Memory B cell (primary cell): Measurements from ENCODE around the gene CEP70.

ENCODE experiments used
- ATAC-seq: fragments of 150-1000 bp; cut with Tn5 transposase; 2 replicates; pipeline ENCODE4 v1.10.0; 2021; ENCODE audit warnings: low read depth, mild to moderate bottlenecking, moderate library complexity
- DNase-seq, 2 donors: peaks; one replicate each; pipeline ENCODE4 v3.0.0; 2022; ENCODE audit warnings: low spot score in 2 of 2
- H3K27ac Mint-ChIP-seq: one replicate; pipeline ENCODE4 v1.8.0; 2022; ENCODE audit warnings: mild to moderate bottlenecking, moderate library complexity, mixed read lengths
- H3K27me3 Mint-ChIP-seq: one replicate; pipeline ENCODE4 v1.8.0; 2022; ENCODE audit warnings: mixed read lengths
- H3K36me3 Mint-ChIP-seq: one replicate; pipeline ENCODE4 v1.8.0; 2022; ENCODE audit warnings: mild to moderate bottlenecking, mixed read lengths
- H3K4me1 Mint-ChIP-seq: one replicate; pipeline ENCODE4 v1.8.0; 2022; ENCODE audit warnings: mixed read lengths
- H3K4me3 Mint-ChIP-seq: one replicate; pipeline ENCODE4 v1.8.0; 2022; ENCODE audit warnings: mild to moderate bottlenecking, moderate library complexity, mixed read lengths
- H3K9me3 Mint-ChIP-seq: one replicate; pipeline ENCODE4 v1.8.0; 2022; ENCODE audit warnings: mixed read lengths

The CEP70 gene

DNA sequence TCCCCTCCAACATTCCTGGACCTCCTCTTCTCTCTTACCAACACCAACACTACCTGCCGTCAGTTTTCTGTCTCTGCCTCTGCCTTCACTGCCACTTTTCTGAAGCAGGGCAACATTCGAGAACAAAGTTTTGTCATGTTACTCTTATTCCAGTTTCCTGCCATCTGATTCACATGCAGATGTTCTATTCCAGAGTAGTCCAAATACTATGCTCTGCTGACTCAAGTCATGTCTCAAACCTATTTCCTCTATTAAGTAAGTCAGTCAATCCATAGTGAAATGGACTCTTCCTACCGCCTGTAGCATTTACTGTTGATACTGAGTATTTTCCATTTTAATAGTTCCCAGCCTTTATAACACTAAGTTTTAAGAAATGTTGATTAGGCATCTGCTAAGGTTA lies 116.3 kb downstream of the CEP70 start:
- Mint-ChIP-seq H3K27ac (no peak overlapping the region), H3K4me3 (no peak overlapping the region), H3K4me1 (no peaks in the 10 kb centered on the region), H3K9me3 (no peaks in the 10 kb centered on the region), H3K27me3 (peaks cover 5% of the 10 kb centered on the region), H3K36me3 (no peaks in the 10 kb centered on the region)
- no peak for DNase-seq
- no peak for ATAC-seq

DNA sequence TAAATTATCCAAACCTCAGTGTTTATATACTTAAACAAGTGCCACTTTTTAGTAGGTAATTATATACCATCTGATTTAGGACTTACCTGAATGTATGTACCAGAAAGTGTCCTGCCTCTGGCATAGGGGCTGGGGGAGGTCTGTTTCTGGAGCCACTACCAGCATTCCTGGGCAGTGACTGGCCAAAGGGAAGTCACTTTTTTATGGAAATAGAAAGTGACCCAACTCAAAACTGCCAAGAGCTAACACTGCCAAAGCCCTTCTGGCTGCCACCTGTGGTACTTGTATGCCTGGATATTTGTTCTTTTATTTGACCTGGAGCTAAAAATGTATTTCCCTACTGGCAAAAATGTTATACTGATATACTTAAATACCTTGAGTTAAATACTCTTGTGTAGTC lies 116.9 kb downstream of the CEP70 start:
- no peak for ATAC-seq

DNA sequence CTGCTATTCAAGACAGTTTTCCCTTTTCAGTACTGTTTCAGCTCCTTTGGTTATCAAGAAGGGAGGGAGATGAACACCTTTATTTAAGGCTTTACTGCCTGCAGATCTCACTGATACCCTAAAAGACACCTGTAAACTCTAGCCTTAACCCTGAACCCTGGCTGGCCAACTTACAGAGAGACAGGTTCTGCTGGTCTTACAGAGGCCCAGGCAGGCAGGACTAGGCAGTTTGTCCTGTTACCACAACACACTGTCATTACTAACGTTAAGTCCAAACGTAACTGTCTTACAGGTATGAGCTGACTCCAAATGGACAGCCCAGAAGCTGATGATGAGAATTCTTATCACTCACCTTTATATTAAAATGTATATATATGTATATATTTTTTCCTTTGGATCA lies 117.5 kb downstream of the CEP70 start:
- H3K4me1 Mint-ChIP-seq: no peaks in the 10 kb centered on the region
- H3K9me3 Mint-ChIP-seq: no peaks in the 10 kb centered on the region
- H3K36me3 Mint-ChIP-seq: no peaks in the 10 kb centered on the region
- ATAC-seq (no peak), DNase-seq (no peak)
- H3K27me3 Mint-ChIP-seq: peaks cover 3% of the 10 kb centered on the region
- no peak overlapping the region for H3K27ac Mint-ChIP-seq
- no peak overlapping the region for H3K4me3 Mint-ChIP-seq

More for the DNA sequence above, 116.9 kb downstream of the CEP70 start:
- Mint-ChIP-seq H3K9me3 (no peaks in the 10 kb centered on the region), H3K27ac (no peak overlapping the region), H3K4me1 (no peaks in the 10 kb centered on the region), H3K4me3 (no peak overlapping the region), H3K27me3 (peaks cover 4% of the 10 kb centered on the region), H3K36me3 (no peaks in the 10 kb centered on the region)
- no peak for DNase-seq

DNA sequence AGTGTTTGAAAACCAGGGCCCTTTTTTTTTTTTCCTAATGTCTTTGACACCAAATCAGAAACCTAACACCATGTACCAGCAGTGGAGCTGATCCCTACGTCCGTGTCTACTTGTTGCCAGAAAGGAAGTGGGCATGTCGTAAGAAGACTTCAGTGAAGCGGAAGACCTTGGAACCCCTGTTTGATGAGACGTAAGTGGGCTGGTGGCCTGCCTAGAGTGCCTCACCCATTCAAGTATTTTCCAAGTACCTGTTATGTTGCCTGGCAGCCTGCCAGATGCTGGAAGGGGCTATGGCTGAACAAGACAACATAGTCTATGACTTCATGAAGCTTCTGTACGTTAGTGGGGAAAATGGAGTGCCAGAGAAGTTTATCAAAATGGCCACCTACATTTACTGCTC lies 119.9 kb downstream of the CEP70 start:
- Mint-ChIP-seq H3K27ac (no peak overlapping the region), H3K27me3 (peaks cover 3% of the 10 kb centered on the region), H3K9me3 (no peaks in the 10 kb centered on the region), H3K4me3 (no peak overlapping the region), H3K36me3 (no peaks in the 10 kb centered on the region), H3K4me1 (no peaks in the 10 kb centered on the region)
- ATAC-seq: no peak
- DNase-seq: no peak

DNA sequence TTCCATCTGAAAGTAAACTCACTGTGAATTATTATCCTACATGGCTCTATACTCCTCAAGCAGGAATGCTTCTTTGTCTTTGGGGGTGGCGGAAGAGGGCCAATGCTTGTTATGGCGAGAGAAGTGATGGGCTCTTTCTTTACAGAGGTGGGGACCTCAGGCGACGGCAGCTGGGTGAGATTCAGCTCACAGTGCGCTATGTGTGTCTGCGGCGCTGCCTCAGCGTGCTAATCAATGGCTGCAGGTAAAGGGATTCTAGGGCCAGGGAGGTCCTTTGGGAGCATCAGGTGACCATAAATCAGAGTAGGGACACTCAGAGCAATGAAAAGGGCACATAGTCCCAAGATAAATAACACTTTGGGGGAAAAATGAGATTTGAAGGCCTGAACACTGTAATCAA lies 120.7 kb downstream of the CEP70 start:
- Mint-ChIP-seq H3K36me3 (no peaks in the 10 kb centered on the region), H3K4me3 (no peak overlapping the region), H3K9me3 (no peaks in the 10 kb centered on the region), H3K27ac (no peak overlapping the region), H3K27me3 (peaks cover 3% of the 10 kb centered on the region), H3K4me1 (no peaks in the 10 kb centered on the region)
- no peak for DNase-seq
- no peak for ATAC-seq

DNA sequence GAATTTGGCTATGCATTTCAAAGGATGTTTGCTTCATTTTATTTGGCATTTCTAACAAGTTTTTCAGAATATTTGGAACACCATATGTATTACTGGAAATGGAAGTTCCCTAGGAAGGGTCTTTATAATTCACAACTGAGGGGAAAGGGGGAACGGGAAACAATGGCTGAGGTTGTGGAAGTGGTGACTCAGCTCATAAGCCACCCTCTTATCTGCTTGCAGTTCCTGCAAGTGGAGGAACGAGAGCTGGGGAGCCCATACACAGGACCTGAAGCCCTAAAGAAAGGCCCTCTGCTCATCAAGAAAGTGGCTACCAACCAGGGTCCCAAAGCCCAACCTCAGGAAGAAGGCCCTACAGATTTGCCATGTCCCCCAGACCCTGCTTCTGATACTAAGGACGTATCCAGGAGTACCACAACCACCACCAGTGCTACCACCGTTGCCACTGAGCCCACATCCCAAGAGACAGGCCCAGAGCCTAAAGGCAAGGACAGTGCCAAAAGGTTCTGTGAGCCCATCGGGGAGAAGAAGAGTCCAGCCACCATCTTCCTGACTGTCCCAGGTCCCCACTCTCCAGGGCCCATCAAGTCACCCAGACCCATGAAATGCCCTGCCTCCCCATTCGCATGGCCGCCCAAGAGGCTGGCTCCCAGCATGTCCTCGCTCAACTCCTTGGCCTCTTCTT lies 121.8 kb downstream of the CEP70 start:
- Mint-ChIP-seq H3K36me3 (no peaks in the 10 kb centered on the region), H3K4me1 (no peaks in the 10 kb centered on the region), H3K9me3 (no peaks in the 10 kb centered on the region), H3K27me3 (peaks cover 3% of the 10 kb centered on the region), H3K27ac (no peak overlapping the region), H3K4me3 (no peak overlapping the region)
- DNase-seq (no peak), ATAC-seq (no peak)

DNA sequence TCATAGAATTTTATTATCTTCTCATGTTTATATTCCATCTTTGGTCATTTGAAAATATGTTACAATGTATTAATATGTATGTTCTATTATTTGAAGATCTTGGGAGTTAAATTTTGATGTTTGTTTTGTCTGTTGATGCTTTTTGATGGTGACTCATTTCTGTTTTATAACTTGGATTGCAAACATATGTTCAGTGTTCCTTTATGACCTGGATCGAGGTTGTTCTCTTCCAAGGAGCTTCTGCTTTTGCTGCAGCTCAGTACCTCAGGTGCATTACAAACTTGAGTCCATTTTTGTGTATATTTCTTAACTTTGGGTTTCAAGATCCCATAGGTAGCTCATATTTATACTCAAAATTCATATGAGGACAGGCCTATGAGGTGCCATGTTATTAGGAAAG lies 122.6 kb downstream of the CEP70 start:
- H3K36me3 Mint-ChIP-seq: no peaks in the 10 kb centered on the region
- DNase-seq (no peak), ATAC-seq (no peak)
- H3K27ac Mint-ChIP-seq: no peak overlapping the region
- H3K9me3 Mint-ChIP-seq: no peaks in the 10 kb centered on the region
- H3K27me3 Mint-ChIP-seq: peaks cover 4% of the 10 kb centered on the region
- no peaks in the 10 kb centered on the region for H3K4me1 Mint-ChIP-seq
- no peak overlapping the region for H3K4me3 Mint-ChIP-seq

DNA sequence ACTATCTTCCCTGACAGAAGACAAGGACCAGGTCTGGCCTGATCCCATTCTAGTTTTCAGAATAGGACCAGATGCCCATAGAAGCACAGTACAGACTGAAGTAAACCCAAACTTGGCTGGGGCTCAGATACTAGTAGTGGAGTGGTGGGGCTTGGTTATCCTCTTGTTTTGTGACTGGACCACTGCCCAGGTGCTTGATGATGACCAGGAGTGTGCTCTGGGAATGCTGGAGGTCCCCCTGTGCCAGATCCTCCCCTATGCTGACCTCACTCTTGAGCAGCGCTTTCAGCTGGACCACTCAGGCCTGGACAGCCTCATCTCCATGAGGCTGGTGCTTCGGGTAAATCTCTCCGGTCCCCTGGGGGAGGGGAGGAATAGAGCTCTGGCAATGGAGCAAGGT lies 123.4 kb downstream of the CEP70 start:
- Mint-ChIP-seq H3K27me3 (peaks cover 4% of the 10 kb centered on the region), H3K4me1 (no peaks in the 10 kb centered on the region), H3K36me3 (no peaks in the 10 kb centered on the region), H3K27ac (no peak overlapping the region), H3K9me3 (no peaks in the 10 kb centered on the region), H3K4me3 (no peak overlapping the region)
- DNase-seq: no peak
- ATAC-seq: no peak

DNA sequence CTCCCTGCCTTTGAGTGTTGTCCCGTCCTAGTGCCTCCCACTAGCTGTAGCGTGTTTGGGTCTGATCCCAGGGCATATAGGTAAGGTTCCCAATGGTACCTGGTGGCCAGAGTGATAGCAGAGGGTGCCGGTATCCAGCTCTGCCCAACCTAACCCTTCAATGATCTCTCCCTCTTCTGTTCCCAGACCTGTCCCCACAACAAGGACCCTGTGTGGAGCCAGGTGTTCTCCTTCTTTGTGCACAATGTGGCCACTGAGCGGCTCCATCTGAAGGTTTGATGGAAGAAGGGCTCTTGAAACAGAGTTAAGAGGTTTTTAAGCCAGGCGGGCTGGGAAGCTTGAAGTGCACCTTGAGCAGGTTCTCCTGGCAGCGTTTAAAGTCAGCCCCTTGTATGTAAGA lies 124.2 kb downstream of the CEP70 start:
- Mint-ChIP-seq H3K27ac (no peak overlapping the region), H3K4me1 (no peaks in the 10 kb centered on the region), H3K36me3 (no peaks in the 10 kb centered on the region), H3K9me3 (no peaks in the 10 kb centered on the region), H3K4me3 (no peak overlapping the region), H3K27me3 (peaks cover 4% of the 10 kb centered on the region)
- DNase-seq (no peak), ATAC-seq (no peak)

DNA sequence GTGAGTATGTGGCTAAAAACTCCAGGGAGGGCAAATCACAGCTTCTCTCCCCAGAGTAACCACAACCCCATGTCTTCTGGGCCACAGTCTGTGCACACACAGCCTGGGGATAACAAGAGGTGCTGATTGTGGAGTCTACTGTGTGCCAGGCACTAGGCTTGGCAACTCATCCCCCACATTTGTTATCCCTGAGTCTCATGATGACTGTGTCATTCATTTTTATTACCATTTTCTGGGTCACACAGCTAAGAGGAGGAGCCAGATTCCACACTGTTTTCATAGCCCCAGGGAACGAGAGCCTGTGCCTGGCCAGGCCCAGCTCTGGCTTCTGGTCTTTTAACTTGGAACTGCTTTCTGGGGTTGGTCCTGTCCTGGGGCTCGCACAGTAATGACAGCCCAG lies 125.2 kb downstream of the CEP70 start:
- H3K4me3 Mint-ChIP-seq: no peak overlapping the region
- H3K9me3 Mint-ChIP-seq: no peaks in the 10 kb centered on the region
- DNase-seq: no peak
- H3K27me3 Mint-ChIP-seq: peaks cover 4% of the 10 kb centered on the region
- ATAC-seq: no peak
- no peak overlapping the region for H3K27ac Mint-ChIP-seq
- H3K4me1 Mint-ChIP-seq: no peaks in the 10 kb centered on the region
- H3K36me3 Mint-ChIP-seq: no peaks in the 10 kb centered on the region

DNA sequence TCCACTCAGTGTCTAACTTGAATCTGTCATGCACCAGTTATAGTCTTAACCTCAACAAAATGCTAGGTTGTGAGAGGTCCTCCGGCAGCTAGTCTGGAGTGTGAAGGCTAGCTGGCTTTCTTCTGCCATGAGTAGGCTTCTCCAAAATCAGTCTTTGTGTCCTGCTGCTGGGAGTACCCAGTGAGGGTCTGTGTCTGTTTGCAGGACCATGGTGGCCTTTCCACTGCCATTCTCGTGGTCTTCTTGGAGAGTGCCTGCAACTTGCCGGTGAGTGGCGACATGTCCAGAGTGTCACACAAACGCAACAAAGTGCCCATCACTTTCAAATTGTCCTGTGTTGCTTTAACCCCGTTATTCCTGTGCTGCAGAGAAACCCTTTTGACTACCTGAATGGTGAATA lies 125.6 kb downstream of the CEP70 start:
- no peak for DNase-seq
- Mint-ChIP-seq H3K4me3 (no peak overlapping the region), H3K36me3 (no peaks in the 10 kb centered on the region), H3K4me1 (peaks cover 2% of the 10 kb centered on the region), H3K27ac (no peak overlapping the region), H3K9me3 (no peaks in the 10 kb centered on the region), H3K27me3 (peaks cover 4% of the 10 kb centered on the region)
- ATAC-seq: no peak

DNA sequence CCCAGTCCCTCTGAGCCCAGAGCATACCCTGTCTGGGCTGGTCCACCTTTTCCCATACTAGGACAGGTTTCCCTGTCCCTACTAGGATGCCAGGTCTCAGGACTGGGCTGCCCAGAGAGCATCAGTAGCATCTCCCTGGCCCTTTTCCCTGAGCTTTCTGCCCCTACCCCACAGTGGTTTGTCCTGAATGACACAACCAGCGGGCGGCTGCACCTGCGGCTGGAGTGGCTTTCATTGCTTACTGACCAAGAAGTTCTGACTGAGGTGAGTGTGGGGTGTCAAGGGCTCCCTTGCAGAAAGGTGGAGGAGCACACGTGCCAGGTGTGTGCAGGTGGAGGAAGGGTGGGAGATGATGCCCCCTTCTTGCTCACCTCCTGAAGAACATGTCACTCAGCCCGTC lies 126.1 kb downstream of the CEP70 start:
- no peak for ATAC-seq
- no peaks in the 10 kb centered on the region for H3K9me3 Mint-ChIP-seq
- no peak for DNase-seq

DNA sequence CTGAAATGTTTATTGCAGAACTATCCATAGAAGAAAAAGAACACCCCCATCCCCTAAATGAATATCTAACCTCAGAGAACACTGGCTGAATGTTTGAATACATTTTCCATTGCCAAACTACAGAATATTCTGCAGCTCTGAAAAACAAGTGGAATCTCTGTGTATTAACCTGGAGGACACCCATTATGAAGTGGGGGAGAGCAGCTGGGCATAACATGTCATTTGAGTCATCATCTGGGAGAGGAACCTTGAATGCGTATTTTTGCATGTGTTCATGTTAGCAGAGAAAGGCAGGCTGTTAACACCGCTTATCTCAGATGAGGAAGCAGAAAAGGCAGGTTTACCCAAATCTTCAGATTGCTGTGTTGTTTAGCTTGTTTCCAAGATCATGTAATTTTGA lies 128.1 kb downstream of the CEP70 start:
- no peak for ATAC-seq
- Mint-ChIP-seq H3K4me1 (peaks cover 2% of the 10 kb centered on the region), H3K27ac (no peak overlapping the region), H3K9me3 (no peaks in the 10 kb centered on the region), H3K27me3 (peaks cover 5% of the 10 kb centered on the region), H3K36me3 (no peaks in the 10 kb centered on the region), H3K4me3 (no peak overlapping the region)
- no peak for DNase-seq

More for the DNA sequence above, 126.1 kb downstream of the CEP70 start:
- peaks cover 4% of the 10 kb centered on the region for H3K27me3 Mint-ChIP-seq
- H3K4me1 Mint-ChIP-seq: peaks cover 2% of the 10 kb centered on the region
- no peak overlapping the region for H3K4me3 Mint-ChIP-seq
- no peak overlapping the region for H3K27ac Mint-ChIP-seq
- H3K36me3 Mint-ChIP-seq: no peaks in the 10 kb centered on the region

DNA sequence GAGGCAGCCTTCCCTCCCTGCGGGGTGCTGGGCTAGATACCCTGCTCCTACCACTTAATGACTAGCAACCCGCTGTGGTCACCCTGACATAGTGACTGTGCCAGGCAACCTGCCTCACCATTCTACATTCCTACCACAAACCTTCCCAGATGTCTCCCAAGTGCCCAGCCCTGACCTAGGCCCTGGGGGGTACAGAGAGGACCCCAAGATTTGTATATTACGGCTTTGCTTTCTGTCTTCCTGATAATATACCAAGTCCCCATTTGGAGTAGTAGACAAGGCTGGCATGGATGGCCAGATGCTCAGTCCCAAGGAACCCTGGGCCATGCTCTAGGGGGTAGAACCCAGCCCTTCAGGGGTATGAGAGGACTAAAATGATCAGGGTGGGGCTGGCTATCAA lies 128.6 kb downstream of the CEP70 start:
- Mint-ChIP-seq H3K36me3 (no peaks in the 10 kb centered on the region), H3K4me1 (peaks cover 2% of the 10 kb centered on the region), H3K27me3 (peaks cover 5% of the 10 kb centered on the region), H3K9me3 (no peaks in the 10 kb centered on the region), H3K27ac (no peak overlapping the region), H3K4me3 (no peak overlapping the region)
- ATAC-seq (no peak), DNase-seq (no peak)

DNA sequence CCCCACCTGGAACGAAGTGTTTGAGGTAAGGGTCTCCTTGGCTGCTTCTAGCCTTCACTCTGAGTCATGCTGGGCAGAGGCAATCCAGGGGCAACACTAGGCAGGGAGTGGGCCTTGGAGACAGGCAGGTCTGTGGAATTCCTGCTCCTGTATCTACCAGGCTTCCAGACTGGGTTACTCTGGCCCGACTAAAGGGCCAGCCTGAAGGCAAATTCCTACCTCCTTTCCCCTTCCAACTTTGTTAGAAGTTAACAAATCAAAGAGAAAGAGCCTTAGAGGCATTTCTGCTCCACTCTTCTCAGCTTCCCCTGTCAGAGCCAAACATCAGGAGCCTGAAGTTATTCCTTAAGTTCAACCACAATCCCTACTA lies 129.6 kb downstream of the CEP70 start:
- no peaks in the 10 kb centered on the region for H3K36me3 Mint-ChIP-seq
- H3K4me3 Mint-ChIP-seq: no peak overlapping the region
- H3K4me1 Mint-ChIP-seq: peaks cover 2% of the 10 kb centered on the region
- ATAC-seq (no peak), DNase-seq (no peak)
- no peaks in the 10 kb centered on the region for H3K9me3 Mint-ChIP-seq
- no peak overlapping the region for H3K27ac Mint-ChIP-seq
- H3K27me3 Mint-ChIP-seq: peaks cover 5% of the 10 kb centered on the region
